NT2/D1 (cell line): ENCODE results near the gene TTC13.

ENCODE experiments used
- SUZ12 ChIP-seq: IDR thresholded peaks from 2 replicates; pipeline ENCODE4 v1.6.1; 2011; ENCODE audit not compliant: insufficient read length, insufficient read depth; ENCODE audit errors: extremely low read depth
- YY1 ChIP-seq: IDR thresholded peaks from 2 replicates; pipeline ENCODE4 v1.6.1; 2011; ENCODE audit not compliant: insufficient read length, insufficient read depth
- ZNF274 ChIP-seq: IDR thresholded peaks from 2 replicates; pipeline ENCODE4 v1.6.1; 2011; ENCODE audit warnings: mild to moderate bottlenecking, low read depth, low read length

GRCh38 chr1:231011963-231012362, 33.3 kb upstream of the TTC13 start:
- TF ChIP-seq ZNF274 (no peak), SUZ12 (no peak), YY1 (no peak)
